Measurements from ENCODE around the gene COA1. TPM values are rescaled to one million over a fixed set of nuclear protein-coding genes. Genes with fewer than 3 reads are reported as not detected.

The COA1 gene
- polyA plus RNA-seq, 1 of the 3 experiments (the other 2 are of a cell fraction): 42.8 TPM

GRCh38 chr7:43729924-43730248, 563 bp upstream of the COA1 start:
- no peaks in the 10 kb centered on the region for H3F3A ChIP-seq (replicated peaks; ENCODE audit: insufficient read depth)
- WGBS (ENCODE audit: low lambda C conversion rate): 21% methylated on average over 4 of the region's 4 CpGs

DNA sequence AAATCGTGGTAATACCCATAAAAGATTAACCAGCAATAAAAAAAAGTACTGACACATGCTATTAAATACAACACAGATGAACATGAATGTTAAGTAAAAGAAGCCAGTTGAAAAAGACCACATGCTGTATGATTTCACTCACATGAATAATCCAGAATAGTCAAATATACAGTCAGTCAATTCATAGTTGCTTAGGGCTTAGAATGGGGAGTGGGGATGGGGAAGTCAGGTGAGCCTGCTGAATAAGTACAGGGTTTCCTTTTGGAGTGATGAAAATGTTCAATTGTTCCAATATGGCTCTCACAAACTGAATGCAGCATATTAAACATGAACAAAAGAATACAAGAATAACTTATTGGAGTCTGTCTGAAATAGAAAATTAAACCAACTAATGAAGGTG, 1.8 kb downstream of the COA1 start:
- no peak overlapping the region for H3K4me3 ChIP-seq (ENCODE audit: low read depth in 2 of 2, low read length in 1 of 2)
- 5% methylated on average over 1 of the region's 1 CpG for WGBS (ENCODE audit: low lambda C conversion rate)
- H3K36me3 ChIP-seq (replicated peaks in 1 of 2; ENCODE audit: control insufficient read depth in 1 of 2, insufficient read depth in 2 of 2, low read length in 1 of 2): no peaks in the 10 kb centered on the region
- no peaks in the 10 kb centered on the region for H3K27me3 ChIP-seq (ENCODE audit: insufficient read depth)
- DNase-seq: no peak
- H3K4me1 ChIP-seq (ENCODE audit: control insufficient read depth in 1 of 2, insufficient read depth in 2 of 2, low read depth in 1 of 2, low read length in 1 of 2): peaks cover 0 to 7% of the 10 kb centered on the region in 2 experiments; a peak in 1 of 4 replicates
- no peak overlapping the region for H3K4me2 ChIP-seq
- ChIA-PET CTCF (interaction anchor here (1.6 to 5.2 kb wide), 3 partner anchors 111 to 145 kb away, joined by 5 to 43 read pairs (median 6); partner anchors contain the start of gene STK17A), POLR2A (no interaction called here)
- H3K27ac ChIP-seq (ENCODE audit: low read depth in 2 of 2, low read length in 1 of 2): no peak overlapping the region
- H3F3A ChIP-seq (replicated peaks; ENCODE audit: insufficient read depth): no peaks in the 10 kb centered on the region
- no peaks in the 10 kb centered on the region for H3K9me3 ChIP-seq
- TF ChIP-seq, protein P1, sequence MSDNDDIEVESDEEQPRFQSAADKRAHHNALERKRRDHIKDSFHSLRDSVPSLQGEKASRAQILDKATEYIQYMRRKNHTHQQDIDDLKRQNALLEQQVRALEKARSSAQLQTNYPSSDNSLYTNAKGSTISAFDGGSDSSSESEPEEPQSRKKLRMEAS (IDR thresholded peaks at IDR 0.05; ENCODE audit: low read depth): no peak
- TF ChIP-seq CTCF (IDR thresholded peaks at IDR 0.05): 0 out of 2 replicates have a peak, but pooled peaks have one; percentile 28
- no peak for TF ChIP-seq EZH2phosphoT487 (IDR thresholded peaks at IDR 0.05; ENCODE audit: borderline replicate concordance, low read depth)
- no peak overlapping the region for H3K9ac ChIP-seq
- no peaks in the 10 kb centered on the region for H3K9me2 ChIP-seq
- H2AFZ ChIP-seq (ENCODE audit: low read depth): no peak overlapping the region
- peaks cover 68% of the 10 kb centered on the region for H3K79me2 ChIP-seq (ENCODE audit: insufficient read depth)
- no peaks in the 10 kb centered on the region for H4K20me1 ChIP-seq (ENCODE audit: insufficient read depth)

More at GRCh38 chr7:43729924-43730248, 563 bp upstream of the COA1 start:
- Histone ChIP-seq H3K4me2 (peak overlapping the region; percentile 76), H3K9me2 (no peaks in the 10 kb centered on the region), H3K9ac (peak overlapping the region; percentile 80), H3K4me1 (ENCODE audit: control insufficient read depth in 1 of 2, insufficient read depth in 2 of 2, low read depth in 1 of 2, low read length in 1 of 2) (peaks cover 0 to 7% of the 10 kb centered on the region in 2 experiments; a peak in 1 of 4 replicates), H4K20me1 (ENCODE audit: insufficient read depth) (no peaks in the 10 kb centered on the region), H2AFZ (ENCODE audit: low read depth) (peak overlapping the region; percentile 97), H3K27me3 (ENCODE audit: insufficient read depth) (no peaks in the 10 kb centered on the region), H3K4me3 (ENCODE audit: low read depth in 2 of 2, low read length in 1 of 2) (peak overlapping the region; percentile 93 to 97), H3K9me3 (no peaks in the 10 kb centered on the region), H3K36me3 (replicated peaks in 1 of 2; ENCODE audit: control insufficient read depth in 1 of 2, insufficient read depth in 2 of 2, low read length in 1 of 2) (no peaks in the 10 kb centered on the region), H3K27ac (ENCODE audit: low read depth in 2 of 2, low read length in 1 of 2) (peak overlapping the region; percentile 68 to 95), H3K79me2 (ENCODE audit: insufficient read depth) (peaks cover 44% of the 10 kb centered on the region)
- ChIA-PET POLR2A (interaction anchor here (0.6 to 2.5 kb wide), 9 partner anchors 13 to 798 kb away, joined by 3 to 18 read pairs (median 4); partner anchors contain the start of genes BLVRA, MRPL32, PSMA2 and STK17A), CTCF (interaction anchor here (0.9 to 5.2 kb wide), 18 partner anchors 9 to 789 kb away, joined by 3 to 43 read pairs (median 4); partner anchors contain the start of gene STK17A)
- DNase-seq: no peak
- TF ChIP-seq, protein P2, sequence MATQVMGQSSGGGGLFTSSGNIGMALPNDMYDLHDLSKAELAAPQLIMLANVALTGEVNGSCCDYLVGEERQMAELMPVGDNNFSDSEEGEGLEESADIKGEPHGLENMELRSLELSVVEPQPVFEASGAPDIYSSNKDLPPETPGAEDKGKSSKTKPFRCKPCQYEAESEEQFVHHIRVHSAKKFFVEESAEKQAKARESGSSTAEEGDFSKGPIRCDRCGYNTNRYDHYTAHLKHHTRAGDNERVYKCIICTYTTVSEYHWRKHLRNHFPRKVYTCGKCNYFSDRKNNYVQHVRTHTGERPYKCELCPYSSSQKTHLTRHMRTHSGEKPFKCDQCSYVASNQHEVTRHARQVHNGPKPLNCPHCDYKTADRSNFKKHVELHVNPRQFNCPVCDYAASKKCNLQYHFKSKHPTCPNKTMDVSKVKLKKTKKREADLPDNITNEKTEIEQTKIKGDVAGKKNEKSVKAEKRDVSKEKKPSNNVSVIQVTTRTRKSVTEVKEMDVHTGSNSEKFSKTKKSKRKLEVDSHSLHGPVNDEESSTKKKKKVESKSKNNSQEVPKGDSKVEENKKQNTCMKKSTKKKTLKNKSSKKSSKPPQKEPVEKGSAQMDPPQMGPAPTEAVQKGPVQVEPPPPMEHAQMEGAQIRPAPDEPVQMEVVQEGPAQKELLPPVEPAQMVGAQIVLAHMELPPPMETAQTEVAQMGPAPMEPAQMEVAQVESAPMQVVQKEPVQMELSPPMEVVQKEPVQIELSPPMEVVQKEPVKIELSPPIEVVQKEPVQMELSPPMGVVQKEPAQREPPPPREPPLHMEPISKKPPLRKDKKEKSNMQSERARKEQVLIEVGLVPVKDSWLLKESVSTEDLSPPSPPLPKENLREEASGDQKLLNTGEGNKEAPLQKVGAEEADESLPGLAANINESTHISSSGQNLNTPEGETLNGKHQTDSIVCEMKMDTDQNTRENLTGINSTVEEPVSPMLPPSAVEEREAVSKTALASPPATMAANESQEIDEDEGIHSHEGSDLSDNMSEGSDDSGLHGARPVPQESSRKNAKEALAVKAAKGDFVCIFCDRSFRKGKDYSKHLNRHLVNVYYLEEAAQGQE (IDR thresholded peaks at IDR 0.05; ENCODE audit: low read depth, low read length): no peak
